GM18868 (cell line): ENCODE measurements around the gene FEZ2.

ENCODE experiments used
- ATAC-seq: cut with Tn5 transposase; IDR thresholded peaks from one replicate; pipeline ENCODE4 v1.9.1; 2021; ENCODE audit warnings: mild to moderate bottlenecking, moderate library complexity; ENCODE audit not compliant: unreplicated experiment

The FEZ2 gene

GRCh38 chr2:36564377-36564930, 33.5 kb downstream of the FEZ2 start:
- ATAC-seq: no peak

- ATAC-seq: no peak
Measured at GRCh38 chr2:36562973-36563532, 34.9 kb downstream of the FEZ2 start.

GRCh38 chr2:36562240-36562639, 35.7 kb downstream of the FEZ2 start:
- no peak for ATAC-seq

GRCh38 chr2:36561237-36561944, 36.6 kb downstream of the FEZ2 start:
- ATAC-seq: no peak

- ATAC-seq: no peak
Measured at GRCh38 chr2:36560726-36561125, 37.2 kb downstream of the FEZ2 start.

GRCh38 chr2:36559221-36559942, 38.6 kb downstream of the FEZ2 start:
- no peak for ATAC-seq

GRCh38 chr2:36556842-36557241, 41.1 kb downstream of the FEZ2 start:
- ATAC-seq: no peak

GRCh38 chr2:36555789-36556188, 42.2 kb downstream of the FEZ2 start:
- ATAC-seq: no peak

GRCh38 chr2:36554531-36554930, 43.4 kb downstream of the FEZ2 start:
- ATAC-seq: no peak

- no peak for ATAC-seq
Measured at GRCh38 chr2:36553683-36554082, 44.3 kb downstream of the FEZ2 start.

GRCh38 chr2:36550006-36550405, 48.0 kb downstream of the FEZ2 start:
- ATAC-seq: no peak

- ATAC-seq: no peak
Measured at GRCh38 chr2:36549165-36549574, 48.8 kb downstream of the FEZ2 start.

- no peak for ATAC-seq
Measured at GRCh38 chr2:36547906-36548305, 50.1 kb downstream of the FEZ2 start.

GRCh38 chr2:36545871-36546416, 52.0 kb downstream of the FEZ2 start:
- ATAC-seq: no peak

GRCh38 chr2:36544638-36545338, 53.2 kb downstream of the FEZ2 start:
- no peak for ATAC-seq

GRCh38 chr2:36541891-36542595, 55.9 kb downstream of the FEZ2 start:
- no peak for ATAC-seq

- no peak for ATAC-seq
Measured at GRCh38 chr2:36540986-36541754, 56.8 kb downstream of the FEZ2 start.

- peak; percentile 61 for ATAC-seq
Measured at GRCh38 chr2:36539631-36540030, 58.3 kb downstream of the FEZ2 start.

GRCh38 chr2:36538335-36538734, 59.6 kb downstream of the FEZ2 start:
- no peak for ATAC-seq

- ATAC-seq: no peak
Measured at GRCh38 chr2:36536776-36537175, 61.2 kb downstream of the FEZ2 start.
